Stimulated activated CD8-positive, alpha-beta memory T cell treated with anti-CD3 and anti-CD28 coated beads, Interleukin-7, amount 100 ng/mL, for 4 hours (primary cell): ENCODE data around the gene ERFL.

ENCODE experiments used
- DNase-seq, 2 donors: peaks; one replicate each; pipeline ENCODE4 v3.0.0-alpha.2; 2020; ENCODE audit warnings: low read depth in 2 of 2

Gene ERFL

DNA sequence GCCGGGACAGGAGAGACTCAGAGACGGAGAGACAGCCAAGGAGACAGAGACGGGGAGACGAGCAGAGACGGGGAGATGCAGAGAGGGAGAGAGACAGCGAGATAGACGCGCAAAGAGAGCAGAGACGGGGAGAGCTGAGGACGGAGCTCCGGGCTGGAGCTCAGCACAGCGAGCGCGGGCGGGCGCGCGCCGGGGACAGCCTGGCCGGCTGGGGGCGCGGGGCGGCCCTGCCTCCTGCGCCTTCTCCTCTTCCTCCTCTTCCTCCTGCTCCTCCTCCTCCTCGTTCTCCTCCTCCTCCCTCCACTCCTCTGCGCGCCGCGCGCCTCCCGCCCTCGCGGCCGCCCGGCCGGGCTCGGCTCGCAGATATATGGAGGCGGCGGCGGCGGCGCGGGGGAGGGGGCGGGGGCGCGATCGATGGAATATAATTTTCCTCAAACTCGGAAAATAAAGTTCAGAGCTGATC lies at the start of gene ERFL:
TSS of gene ERFL (minus strand) at position 229 of the 463 bp plus-strand sequence. CDS start 15,530 bp downstream, outside the sequence.
- peak in 1 of 2 donors; percentile 44 for DNase-seq

DNA sequence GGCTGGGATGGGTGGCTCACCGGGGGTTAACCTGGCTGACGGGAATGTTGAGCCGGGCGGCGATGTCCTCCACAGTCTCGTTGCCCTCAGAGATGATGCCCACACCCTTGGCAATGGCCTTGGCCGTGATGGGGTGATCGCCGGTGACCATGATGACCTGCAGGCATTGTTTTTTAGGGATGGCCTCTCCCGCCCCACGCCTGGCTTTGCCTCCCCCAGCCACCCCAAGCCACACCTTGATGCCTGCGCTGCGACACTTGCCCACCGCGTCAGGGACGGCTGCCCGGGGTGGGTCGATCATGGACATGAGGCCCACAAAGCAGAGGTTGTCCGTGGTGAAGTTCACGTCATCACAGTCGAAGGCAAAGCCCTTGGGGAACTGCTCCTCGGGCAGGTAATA lies 49.7 kb upstream of the ERFL start:
- DNase-seq, result no peak

DNA sequence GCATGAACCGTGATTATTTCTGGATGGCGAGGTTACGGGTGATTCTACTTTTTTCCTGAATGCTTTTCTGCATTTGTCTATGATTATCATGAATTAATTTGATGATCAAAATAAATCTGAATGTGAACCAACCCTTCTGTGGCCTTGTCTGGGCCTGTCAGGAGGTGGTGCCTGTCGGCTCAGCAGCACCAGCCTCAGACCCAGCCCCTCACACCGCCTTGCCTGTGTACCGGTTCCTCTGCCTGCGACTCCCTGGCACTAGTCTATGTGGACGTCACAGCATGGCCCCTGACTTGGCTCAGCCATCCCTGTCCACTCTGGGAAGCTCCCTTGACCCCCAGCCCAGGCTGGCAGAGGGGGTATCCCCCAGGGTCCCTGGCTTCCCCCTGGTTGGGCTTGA lies 46.4 kb upstream of the ERFL start:
- DNase-seq, result no peak

DNA sequence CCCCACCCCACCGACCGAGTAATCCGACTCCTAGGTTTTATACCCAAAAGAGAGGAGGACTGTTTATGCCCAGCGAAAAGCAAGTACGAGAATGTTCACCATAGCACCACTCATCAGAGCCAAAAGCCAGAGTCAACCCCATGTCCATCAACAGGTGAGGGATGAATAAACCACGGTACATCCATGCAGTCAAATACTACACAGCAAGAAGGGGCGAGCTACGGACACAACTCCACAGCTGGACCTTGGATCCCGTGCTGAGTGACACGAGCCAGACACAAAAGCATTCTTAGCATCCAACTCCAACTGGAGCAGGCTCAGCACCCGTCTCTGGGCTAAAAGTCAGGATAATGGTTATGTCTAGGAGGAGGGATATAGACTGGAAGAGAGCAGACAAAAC lies 43.1 kb upstream of the ERFL start:
- no peak for DNase-seq

DNA sequence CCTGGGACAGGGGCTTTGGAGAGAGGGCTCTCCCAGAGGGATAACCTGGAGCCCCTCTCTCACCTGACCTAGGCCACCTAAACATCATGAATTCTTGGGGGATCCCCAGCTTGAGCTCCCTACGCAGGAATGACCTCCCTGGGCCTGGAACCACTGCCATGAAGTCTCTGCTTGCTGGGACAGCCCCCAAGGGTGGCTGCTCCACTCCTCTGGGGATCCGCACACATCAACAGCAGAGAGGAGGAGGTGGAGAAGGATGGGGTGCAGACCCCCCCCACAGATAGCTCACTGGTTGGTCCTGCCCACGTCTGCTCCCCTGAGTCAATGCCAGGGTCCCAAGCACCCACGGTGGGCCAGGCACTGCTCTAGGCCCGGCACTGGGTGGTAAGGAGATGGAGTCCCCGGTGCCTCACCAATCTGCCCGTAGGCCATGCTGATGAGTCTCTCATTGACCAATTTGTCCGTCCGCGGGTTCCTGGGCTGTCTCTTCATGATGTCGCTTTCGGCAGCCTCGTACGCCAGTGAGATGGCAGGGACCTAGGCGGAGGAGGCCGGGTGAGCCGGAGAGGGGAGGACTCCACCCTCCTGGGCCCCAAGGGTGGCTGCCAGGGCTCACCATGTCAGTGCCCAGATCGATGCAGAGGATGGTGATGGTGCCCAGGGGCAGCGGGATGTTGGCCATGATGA lies 41.7 kb upstream of the ERFL start:
- DNase-seq, result no peak

DNA sequence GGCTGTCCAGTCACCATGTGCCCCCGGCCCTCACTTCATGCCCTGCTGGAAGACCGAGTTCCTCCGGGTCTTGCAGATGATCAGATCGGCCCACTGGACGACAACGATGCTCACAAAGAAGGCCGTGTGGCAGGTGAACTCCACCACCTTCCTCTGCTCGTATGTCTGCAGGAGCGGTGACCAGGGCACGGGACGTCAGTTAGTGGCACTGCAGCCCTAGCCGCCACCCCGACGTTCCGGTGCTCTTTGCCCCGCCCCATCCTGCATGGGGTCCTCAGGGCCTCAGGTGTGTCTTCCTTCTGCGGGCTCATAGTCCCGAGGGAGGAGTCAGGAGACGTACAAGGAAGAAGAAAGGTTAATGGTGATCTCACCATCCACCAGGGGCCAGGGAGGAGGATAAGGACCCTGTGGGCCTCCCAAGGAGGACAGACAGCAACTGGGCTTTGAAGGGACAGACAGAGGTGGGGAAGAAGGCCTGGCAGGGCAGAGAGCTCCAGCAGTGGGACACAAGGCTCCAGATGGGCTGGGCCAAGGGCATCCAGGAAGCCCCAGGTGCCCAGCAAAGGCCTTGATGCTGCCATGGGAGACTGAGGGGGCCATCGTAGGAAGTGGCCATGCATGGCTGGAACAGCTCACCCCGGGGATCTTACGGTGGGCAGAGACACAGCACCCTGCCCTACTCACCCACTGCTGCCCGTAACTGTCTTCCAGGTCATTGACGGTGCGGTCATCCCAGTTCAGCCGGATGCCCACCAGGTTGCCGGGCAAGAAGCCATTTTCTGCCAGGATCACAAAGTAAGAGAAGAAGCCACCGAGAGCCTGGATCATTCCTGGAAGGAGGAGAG lies 40.7 kb upstream of the ERFL start:
- no peak for DNase-seq

DNA sequence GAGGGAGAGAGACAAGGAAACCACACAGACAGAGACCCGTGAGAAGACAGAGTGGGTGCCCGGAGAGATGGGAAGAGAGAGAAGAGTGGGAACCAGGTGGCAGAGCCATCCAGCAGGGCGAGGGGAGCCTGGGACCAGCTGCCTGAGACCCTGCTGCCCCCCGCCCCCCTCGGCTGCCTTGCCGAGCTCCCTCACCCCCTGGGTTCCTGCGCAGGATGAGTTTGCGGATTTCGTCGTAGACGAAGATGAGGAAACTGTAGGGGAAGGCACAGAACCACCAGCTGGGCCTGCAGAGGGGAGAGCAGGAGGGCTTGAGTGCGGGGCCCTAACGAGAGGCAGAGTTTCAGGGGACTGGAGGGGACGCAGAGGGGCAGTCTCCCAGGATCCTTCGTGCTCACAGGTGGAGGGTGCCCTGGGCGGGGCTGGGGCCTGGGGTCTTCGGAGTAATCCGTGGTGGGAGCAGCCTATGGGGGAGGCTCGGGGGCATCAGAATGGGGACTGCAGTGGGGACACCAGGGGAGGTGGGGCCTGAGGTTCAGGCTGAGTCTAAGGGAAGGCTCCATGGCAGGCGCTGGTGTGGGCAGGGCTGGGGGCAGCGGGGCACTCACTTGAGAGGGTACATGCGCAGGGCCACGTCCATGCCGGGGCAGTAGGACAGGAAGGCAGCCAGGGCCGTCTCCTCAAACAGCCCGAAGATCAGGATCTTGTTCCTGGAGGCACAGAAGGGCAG lies 39.0 kb upstream of the ERFL start:
- DNase-seq, result no peak

DNA sequence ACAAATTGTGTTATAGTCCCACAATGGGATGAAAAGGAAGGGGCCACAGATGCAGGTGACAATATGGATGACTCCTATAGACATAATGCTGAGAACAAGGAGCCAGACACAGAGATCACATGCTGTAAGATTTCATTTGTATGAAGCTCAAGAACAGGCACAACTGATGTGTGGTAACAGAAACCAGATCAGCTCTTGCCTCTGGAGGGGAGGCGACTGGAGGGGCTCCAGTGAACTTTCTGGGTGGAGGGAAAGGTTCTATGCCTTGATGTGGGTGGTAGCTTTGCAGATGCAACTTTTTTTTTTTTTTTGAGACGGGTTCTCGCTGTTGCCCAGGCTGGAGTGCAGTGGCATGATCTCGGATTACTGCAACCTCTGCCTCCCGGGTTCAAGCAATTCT lies 36.9 kb upstream of the ERFL start:
- no peak for DNase-seq

DNA sequence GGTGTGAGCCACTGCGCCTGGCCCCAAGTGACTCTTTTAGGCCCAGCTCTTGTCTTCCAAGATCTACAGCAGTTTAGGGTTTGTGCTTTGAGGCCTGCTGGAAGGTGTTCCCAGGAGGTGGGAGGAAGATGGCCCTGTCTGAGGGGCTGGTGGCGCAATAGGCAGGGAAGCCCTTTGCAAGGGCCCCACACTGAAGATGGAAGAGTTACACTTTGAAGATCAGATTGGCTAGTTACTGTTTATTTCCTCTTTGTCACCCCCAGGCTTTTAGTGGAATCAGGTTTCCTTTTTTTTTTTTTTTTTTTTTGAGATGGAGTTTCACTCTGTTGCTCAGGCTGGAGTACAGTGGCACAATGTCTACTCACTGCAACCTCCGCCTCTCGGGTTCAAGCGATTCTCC lies 32.7 kb upstream of the ERFL start:
- no peak for DNase-seq

DNA sequence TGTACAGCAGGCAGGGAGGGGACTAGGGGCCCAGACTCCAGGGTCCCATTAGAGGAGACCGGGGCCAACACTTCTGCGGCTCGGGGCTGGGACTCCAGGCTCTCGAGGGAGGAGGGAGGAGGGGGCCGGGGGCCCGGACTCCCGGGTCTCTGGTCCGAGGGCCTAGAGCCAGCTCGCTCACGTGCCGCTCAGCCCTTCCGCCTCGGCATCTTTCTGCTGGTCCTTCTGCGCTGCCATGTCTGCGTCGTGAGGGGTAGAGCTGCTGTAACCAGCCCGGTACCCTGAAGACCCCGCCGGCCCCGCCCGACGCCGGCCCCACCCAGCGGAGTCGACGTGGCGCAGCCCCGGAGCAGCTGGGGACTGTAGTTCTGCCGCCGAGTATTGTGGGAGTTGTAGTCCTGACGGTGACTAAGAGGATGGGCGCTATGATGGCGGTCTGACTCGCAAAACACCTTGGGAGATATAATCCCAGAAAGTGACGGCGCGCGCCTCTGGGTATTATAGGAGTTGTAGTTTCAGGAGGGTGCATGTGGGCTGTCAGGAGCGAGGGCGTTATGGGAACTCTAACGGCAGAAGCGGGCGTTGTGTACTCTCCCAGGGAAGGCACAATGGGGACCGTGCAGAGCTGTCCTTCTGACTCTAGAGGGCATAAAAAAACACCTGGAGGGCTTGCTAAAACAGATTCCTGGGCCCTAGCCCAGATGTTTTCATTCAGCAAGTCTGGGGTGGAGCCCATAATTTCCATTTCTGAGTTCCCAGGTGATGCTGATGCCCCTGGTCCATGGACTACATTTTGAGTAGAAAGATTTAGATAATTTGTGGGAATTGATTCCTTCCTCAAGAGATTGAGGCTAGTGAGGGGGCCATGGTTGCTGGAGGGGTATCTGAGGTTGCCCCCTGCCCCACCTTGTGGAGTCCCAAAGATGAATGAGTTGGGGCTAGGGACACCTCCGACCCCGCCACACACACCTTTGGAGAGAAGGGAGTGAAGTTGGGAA lies 31.1 kb upstream of the ERFL start, which contains the start of gene RABAC1:
TSS of gene RABAC1 (minus strand) at position 266 of the 998 bp plus-strand sequence. CDS start at position 237, 29 bp downstream.
- DNase-seq, result peak; percentile 75 to 82

DNA sequence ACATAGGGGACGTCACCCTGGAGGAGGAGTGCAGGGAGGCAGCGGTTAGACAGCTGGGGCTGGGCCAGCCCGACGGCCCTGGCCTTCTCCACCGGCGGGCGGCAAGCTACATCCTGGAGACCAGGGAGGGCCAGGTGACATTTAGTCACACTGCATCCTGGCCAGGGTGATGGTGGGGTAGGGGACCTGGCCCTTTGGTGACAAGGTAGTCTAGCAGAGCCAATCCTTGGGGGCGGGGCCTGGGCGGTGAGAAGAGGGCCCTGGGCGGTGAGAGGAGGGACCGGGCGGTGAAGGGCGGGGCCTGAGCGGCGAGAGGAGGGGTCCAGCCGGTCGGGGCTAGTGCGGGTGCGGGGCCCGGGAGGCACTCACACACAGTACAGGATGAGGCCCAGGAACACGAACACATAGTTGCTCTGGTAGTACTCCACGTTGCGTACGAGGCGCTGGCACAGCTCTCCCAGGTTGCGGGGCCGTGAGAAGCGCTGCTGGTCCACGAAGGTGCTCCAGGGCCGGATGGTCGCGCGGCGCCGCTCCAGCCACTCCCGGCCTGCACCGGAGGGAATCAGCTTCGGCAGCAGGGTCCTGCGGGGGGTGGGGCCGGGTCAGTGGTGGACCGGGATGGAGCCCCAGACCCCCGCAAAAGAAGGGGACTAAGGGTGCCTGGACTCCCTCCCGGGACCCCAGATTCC lies 30.3 kb upstream of the ERFL start:
- DNase-seq, result peak; percentile 65 to 74

DNA sequence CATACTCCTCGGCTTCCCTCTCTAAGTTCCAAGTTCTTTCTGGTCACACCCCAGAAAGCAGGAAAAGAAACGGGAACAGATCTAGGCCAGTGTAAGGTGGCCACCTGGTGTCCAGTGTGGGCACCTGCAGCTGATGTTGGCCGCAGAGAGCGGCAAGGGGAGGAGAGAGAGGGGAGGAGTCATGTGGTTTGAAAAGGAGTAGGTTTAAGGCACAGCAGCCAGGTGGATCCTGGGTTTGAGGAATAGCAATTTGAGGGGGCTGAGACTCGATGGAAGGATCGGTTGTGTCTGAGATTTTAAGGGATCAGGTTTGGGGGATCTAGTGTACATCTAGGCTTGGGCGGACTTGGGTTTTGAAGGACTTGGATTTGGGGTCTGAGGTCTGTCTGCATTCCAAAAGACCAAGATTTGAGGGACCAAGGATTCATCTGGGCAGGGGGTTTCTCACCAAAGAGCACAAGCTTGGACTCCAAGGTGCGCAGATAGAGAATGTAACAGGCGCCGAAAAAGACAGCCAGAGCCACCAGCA lies 29.7 kb upstream of the ERFL start:
- no peak for DNase-seq

DNA sequence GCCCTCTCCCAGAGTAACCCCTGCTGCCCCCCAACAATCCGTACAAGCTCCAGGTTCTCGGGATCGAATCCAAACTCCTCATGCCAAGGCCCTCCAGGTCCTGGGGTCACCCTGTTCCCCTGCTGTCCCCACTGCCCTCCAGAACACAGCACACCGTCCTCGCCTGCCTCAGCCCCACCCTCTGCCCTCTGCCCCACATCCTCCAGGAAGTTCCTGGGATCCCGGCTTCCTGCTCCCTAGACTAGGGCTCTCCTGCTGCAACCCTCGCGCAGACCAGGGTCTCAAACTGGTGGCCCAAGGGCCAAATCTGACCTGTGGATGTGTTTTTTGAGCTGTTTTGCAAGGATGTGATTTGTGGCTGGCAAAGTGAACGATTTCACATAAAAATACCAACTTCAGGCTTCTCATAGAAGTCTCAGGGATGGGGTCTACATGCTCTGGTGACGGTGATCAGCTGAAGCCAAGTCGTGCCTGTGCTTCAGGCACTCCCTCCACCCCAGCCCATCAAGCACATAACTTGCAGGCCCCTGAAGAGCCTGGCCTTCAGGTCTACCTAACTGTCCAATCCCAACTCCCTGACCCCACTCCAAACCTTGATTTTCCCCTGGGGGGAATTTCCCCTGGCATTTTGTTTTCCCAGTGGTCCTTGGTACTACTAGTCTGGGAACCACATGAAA lies 29.1 kb upstream of the ERFL start:
- no peak for DNase-seq

DNA sequence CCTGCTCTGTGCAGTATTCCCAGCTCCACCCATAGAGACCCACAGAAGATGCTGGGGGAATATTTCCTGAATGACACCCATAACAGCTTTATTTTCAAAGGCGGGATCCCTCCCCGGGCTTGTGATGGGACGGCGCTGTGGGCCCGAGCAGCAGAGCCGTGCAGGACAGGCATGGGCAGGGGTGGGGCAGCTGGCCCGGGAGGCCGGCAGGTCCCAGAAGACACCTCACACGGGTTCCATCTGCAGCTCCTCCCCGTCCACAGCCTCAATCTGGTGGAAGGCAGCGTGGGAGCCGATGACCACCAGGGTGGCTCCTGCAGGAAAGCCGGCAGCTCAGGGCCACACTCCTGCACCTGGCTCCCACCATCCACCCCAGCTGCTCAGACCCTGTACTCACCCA lies 28.4 kb upstream of the ERFL start:
- no peak for DNase-seq

DNA sequence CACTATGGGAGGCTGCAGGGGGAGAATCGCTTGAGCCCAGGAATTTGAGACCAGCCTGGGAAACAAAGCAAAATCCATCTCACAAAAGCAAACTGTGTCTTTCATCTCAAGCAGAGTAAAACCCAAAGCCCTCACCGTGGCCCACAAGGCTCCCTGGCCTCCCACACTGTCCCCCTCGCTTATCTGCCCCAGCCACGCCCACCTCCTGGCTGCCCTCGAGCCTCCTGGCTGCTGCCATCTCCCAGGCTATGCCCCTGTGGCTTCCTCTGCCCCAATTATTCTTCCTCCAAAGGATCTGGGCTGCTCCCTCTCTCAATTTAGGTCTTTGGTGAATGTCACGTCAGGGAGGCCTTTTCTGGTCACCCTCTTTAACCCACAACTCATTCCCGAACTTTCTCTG lies 27.3 kb upstream of the ERFL start:
- DNase-seq, result no peak

DNA sequence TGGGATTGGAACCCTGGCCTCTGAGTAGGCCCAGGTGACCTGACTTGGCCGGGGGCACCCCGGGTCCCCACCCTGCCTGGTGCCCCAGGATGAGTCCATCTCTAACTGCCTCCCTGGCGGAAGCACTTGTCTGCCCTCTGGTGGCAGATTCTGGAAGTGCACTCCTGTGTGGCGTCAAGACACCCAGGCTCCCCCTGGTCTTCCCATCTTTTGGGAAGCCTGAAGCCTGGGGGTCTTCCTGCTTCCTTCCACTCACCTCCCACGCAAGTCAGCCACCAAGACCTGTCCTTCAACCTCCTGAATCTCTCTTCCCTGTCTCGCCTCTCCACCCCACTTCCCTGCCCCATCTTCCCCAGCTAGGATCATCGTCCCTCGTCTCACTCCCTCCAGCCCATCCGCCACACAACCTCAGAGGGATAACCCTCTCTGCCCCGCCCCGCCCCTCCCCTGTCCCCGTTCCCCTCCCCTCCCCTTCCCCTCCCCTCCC lies 23.5 kb upstream of the ERFL start:
- DNase-seq, result peak; percentile 69 to 73

DNA sequence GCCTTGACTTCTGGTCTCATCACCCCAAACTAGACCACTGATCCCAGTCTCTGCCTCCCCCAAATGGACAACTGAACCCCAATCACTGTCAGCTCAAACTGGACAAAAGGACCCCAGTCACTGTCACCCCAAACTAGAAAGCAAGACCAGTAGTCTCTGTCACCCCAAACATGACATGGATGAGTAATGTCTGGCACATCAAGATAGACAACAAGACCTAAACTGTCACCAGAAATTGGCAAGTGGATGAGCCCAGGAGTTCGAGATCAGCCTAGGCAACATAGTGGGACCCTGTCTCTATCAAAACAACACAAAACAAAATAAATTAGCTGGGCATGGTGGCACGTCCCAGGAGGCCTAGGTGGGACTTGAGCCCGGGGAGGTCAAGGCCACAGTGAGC lies 18.8 kb upstream of the ERFL start:
- no peak for DNase-seq

DNA sequence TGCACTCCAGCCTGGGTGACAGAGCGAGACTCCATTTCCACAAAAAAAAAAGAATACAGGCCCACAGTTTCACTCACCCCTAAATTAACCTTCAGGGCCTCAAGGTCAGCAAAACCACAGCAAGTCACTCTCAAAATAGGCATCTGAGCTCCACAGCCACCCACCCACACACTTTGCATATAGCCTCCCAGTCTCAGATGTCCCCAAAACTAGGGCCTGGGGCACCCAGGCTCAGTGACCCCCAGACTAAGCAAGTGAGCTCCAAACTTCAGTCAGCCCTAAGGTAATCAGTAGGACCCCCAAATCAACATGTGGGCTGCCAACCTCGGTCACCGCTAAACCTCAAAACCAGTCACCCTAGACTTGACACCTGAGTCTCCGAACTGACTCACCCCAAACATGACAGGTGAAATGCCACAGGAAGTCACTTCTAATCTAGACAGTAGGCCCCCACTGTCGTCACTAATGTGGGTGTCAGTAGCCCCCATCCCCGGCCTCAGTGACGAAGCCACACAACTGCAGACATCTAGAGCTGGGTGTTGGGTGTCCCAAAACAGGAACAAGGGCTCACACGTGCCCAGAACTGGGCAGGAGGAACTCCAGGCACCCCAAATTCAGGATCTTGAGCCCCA lies 17.0 kb upstream of the ERFL start:
- DNase-seq, result peak; percentile 86 to 91

DNA sequence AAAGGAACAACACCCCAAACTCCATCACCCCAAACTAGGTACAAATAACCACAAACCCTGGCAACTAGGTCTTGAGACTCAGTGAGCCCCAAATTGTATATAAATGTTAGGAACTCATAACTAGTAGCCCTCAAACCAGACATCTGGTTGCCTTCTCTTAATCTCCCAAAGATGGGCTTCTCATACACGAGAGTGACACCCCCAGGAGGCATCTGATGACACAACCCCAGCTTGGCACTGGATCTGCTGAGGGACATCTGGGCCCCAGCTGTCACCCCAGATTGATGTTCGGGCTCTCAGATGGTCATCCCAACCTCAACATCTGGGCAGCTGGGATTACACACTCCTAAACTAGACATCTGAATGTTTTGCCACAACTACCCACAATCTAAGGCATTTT lies 16.1 kb upstream of the ERFL start:
- no peak for DNase-seq
